Esophagus muscularis mucosa (tissue), 4 donors: Measurements from ENCODE around the gene OTOGL.

Source experiments
- EP300 ChIP-seq: sonication (generic); formaldehyde crosslinking; IDR thresholded peaks from one replicate; pipeline ENCODE4 v1.6.1; 2017; ENCODE audit warnings: antibody characterized with exemption
- POLR2A ChIP-seq: fragments of 450-650 bp; IDR thresholded peaks from one replicate; pipeline ENCODE4 v1.6.1; 2017; ENCODE audit warnings: antibody characterized with exemption, moderate library complexity, mild to moderate bottlenecking, low read depth
- POLR2AphosphoS5 ChIP-seq, 2 donors: sonication (generic); formaldehyde crosslinking; IDR thresholded peaks; one replicate each; pipeline ENCODE4 v1.6.1; 2017; ENCODE audit warnings: antibody characterized with exemption in 2 of 2
- TF ChIP-seq, protein P1 (sequence below), 3 experiments: fragments of 200-600 bp in 2 of 3; fragments of 450-650 bp in 1 of 3; sonication (generic) in 2 of 3; IDR thresholded peaks; one replicate each; pipeline ENCODE4 v1.5.1; 2017 to 2019; ENCODE audit warnings: antibody characterized with exemption in 3 of 3, mild to moderate bottlenecking in 2 of 3, moderate library complexity in 1 of 3

DNA sequence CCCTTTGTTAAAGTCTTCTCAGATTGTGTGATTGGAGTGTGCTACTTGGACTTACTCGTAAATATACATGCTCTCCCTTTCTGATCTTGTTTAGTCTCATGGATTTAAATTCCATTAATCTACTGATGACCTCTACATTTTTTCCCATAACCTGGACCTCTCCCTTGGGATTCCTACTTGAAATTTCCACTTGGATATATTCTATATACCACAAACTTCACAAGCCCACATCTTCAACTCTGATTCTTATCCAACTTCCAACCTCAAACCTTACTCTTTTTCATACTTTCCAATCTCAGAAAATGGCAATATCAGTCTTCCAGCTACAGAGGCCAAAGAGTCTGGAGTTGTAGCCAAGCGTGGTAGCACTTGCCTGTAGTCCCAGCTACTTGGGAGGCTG, 49.1 kb upstream of the OTOGL start:
- TF ChIP-seq POLR2A (no peak), POLR2AphosphoS5 (IDR thresholded peaks at IDR 0.05) (no peak), EP300 (no peak)
- TF ChIP-seq, protein P1, sequence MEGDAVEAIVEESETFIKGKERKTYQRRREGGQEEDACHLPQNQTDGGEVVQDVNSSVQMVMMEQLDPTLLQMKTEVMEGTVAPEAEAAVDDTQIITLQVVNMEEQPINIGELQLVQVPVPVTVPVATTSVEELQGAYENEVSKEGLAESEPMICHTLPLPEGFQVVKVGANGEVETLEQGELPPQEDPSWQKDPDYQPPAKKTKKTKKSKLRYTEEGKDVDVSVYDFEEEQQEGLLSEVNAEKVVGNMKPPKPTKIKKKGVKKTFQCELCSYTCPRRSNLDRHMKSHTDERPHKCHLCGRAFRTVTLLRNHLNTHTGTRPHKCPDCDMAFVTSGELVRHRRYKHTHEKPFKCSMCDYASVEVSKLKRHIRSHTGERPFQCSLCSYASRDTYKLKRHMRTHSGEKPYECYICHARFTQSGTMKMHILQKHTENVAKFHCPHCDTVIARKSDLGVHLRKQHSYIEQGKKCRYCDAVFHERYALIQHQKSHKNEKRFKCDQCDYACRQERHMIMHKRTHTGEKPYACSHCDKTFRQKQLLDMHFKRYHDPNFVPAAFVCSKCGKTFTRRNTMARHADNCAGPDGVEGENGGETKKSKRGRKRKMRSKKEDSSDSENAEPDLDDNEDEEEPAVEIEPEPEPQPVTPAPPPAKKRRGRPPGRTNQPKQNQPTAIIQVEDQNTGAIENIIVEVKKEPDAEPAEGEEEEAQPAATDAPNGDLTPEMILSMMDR (IDR thresholded peaks at IDR 0.05) = no peak
